ENCODE measurements around the gene ZNF414. TPM values are rescaled to one million over a fixed set of nuclear protein-coding genes. Genes with fewer than 3 reads are reported as not detected.
"Not testable (repeated sequence)": the region's sequence is repeated elsewhere in the genome, so short reads cannot be mapped to it uniquely, and the experiment has no call there.

Gene ZNF414, protein sequence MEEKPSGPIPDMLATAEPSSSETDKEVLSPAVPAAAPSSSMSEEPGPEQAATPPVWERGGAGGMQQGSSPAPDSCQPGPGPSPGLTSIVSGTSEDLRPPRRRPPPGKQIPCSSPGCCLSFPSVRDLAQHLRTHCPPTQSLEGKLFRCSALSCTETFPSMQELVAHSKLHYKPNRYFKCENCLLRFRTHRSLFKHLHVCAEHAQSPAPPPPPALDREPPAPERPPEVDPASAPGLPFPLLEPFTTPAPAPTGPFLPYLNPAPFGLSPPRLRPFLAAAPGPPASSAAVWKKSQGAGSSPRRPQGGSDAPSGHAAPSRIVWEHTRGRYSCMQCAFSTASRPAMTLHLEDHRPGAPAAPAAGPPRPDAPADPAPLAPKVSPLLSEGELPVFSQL
- 22.2 TPM for polyA plus RNA-seq

DNA sequence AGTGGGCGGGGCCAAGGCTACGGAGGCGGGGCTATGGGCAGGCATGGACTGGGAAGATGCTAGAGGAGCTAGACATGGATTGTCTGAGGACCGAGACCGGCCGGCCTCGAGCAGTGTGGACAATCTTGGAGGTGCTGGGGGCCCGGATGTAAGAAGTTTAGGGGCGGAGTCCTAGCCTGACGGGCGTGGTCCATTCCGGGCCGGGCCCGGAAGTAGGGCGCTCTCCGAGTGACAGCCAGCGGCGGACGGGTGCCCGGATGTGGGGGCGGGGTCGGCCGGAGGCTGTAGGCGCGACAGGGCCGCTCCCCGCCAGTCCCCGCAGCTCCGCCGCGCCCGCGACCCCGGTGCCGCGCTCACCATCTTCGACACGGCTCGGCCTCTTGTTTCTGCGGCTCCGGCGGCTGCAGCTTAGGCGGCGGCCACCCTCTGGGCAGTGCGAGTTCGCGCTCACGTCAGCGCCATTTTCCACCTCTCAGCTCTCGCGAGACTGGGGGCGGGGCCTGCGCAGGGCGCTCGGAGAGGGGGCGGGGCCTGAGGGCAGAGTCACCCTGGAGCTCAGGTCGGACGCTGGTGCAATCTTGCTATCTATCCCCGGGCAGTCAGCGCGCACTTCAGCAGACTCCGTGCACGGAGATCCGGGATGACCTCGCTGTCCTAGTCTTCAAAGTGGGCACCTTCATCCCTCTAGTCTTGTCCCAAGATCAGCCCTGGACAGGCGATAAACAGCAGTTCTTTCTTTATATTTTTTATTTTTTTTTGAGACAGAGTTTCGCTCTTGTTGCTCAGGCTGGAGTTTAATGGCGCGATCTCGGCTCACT, at the start of gene ZNF414:
Gene ZNF414 (minus strand): TSS at position 481 of the 818 bp plus-strand sequence. CDS start 121 bp downstream, at position 360.
- no peaks in the 10 kb centered on the region for H3K27me3 Mint-ChIP-seq

DNA sequence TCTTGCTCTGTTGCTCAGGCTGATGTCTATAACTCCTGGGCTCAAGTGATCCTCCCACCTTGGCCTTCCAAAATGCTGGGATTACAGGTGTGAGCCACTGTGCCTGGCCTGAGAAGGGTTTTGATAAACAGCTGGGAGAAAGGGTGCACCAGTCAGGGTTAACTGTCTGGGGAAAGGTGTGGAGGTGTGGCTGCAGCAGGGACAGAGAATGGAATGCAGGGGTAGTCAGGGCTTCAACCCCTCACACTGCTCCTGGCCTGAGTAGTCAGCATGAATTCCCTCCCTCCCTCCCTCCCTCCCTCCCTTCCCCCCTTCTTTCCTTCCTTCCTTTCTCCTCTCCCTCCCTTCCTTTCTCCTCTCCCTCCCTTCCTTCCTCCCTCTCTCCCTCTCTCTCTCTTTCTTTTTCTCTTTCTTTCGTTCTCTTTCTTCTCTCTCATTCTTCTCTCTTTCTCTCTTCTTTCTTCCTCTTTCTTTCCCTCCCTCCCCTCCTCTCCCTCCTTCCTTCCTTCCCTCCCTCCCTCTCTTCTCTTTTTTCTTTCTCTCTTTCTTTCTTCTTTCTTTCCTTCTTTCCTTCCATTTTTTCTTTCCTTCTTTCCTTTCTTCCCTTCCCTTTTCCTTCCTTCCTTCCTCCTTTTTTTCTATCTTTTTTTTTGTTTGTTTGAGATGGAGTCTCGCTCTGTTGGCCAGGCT, 47.3 kb upstream of the ZNF414 start:
- Mint-ChIP-seq H3K27me3 (no peaks in the 10 kb centered on the region), H3K27ac (no peak overlapping the region), H3K9me3 (no peaks in the 10 kb centered on the region), H3K4me1 (peaks cover 5 to 16% (median 8%) of the 10 kb centered on the region in 3 donors), H3K36me3 (no peaks in the 10 kb centered on the region), H3K4me3 (no peak overlapping the region)

More for the DNA sequence above, at the start of gene ZNF414:
- peaks cover 9 to 24% (median 17%) of the 10 kb centered on the region in 3 donors for H3K4me1 Mint-ChIP-seq
- H3K27ac Mint-ChIP-seq, result peak within 1 kb of the TSS; percentile 84 to 98 (median 98)
- peak within 1 kb of the TSS; percentile 92 to 99 (median 95) for H3K4me3 Mint-ChIP-seq
- no peaks in the 10 kb centered on the region for H3K9me3 Mint-ChIP-seq
- peaks cover 3% of the 10 kb centered on the region for H3K36me3 Mint-ChIP-seq

DNA sequence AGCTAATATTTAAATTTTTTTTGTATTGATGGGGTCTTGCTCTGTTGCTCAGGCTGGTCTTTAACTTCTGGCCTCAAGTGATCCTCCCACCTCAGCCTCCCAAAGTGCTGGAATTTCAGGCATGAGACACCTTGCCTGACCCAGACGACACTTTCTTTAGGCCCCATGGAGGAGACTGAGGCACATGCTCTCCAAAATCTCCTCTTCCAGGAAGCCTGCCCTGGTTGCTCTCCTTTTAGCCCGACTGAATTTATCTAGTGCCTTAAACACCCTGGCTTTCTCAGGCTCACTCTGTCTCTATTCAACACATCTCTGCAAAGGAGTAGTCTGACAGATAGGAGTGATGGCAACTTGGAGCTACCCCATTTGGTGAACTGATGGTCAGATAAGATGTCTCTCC, 44.4 kb upstream of the ZNF414 start:
- H3K27ac Mint-ChIP-seq, result peak overlapping the region in 2 of 3 donors; percentile 62 to 82
- peaks cover 4 to 9% (median 8%) of the 10 kb centered on the region in 3 donors for H3K4me1 Mint-ChIP-seq
- H3K27me3 Mint-ChIP-seq, result no peaks in the 10 kb centered on the region
- H3K4me3 Mint-ChIP-seq, result peak overlapping the region in 1 of 4 donors; percentile 28
- H3K36me3 Mint-ChIP-seq, result peaks cover 4% of the 10 kb centered on the region
- H3K9me3 Mint-ChIP-seq, result no peaks in the 10 kb centered on the region

DNA sequence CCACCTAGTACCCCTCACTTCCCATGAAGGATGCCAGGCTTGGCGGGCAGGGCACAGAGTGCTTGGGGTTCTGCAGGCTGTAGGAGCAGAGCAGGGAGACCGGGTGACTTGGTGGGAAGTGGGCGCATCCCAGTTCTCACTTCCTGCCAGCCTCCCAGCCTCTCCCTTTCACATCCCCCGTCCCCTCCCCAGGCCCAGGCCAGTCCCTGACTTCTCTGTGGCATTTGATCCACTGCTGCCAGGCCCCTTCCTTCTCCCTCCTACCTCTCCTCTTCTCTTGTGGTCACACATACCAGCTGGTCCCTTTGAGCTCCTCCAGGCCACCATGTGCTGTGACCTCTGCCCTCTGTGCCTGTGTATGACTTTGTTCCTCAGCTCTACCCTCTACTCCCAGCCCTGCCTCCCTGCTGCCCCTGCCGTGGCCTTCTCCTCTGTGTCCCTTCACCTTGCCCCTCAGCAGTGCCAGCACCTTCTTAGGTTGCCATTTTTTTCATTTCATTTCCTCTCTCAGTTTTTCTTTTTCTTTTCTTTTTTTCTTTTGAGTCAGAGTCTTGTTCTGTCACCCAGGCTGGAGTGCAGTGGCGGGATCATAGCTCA, 43.8 kb upstream of the ZNF414 start:
- Mint-ChIP-seq H3K27ac (peak overlapping the region in 1 of 3 donors; percentile 9), H3K27me3 (no peaks in the 10 kb centered on the region), H3K9me3 (no peaks in the 10 kb centered on the region), H3K4me3 (no peak overlapping the region), H3K4me1 (peaks cover 4 to 9% (median 6%) of the 10 kb centered on the region in 3 donors), H3K36me3 (peaks cover 4% of the 10 kb centered on the region)

DNA sequence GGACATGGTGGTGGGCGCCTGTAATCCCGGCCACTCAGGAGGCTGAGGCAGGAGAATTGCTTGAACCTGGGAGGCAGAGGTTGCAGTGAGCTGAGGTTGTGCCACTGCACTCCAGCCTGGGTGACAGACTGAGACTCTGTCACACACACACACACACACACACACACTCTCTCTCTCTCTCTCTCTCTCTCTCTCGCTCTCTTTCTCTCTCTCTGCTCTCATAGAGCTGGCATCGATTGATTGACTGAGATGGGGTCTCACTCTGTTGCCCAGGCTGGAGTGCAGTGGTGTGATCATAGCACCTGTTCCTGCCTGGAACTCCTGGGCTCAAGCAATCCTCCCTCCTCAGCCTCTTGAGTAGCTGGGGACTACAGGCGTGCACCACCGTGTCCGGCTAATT, 39.8 kb upstream of the ZNF414 start:
- H3K9me3 Mint-ChIP-seq, H3K36me3 Mint-ChIP-seq, H3K4me1 Mint-ChIP-seq, H3K27ac Mint-ChIP-seq, H3K27me3 Mint-ChIP-seq, H3K4me3 Mint-ChIP-seq: not testable (repeated sequence)

DNA sequence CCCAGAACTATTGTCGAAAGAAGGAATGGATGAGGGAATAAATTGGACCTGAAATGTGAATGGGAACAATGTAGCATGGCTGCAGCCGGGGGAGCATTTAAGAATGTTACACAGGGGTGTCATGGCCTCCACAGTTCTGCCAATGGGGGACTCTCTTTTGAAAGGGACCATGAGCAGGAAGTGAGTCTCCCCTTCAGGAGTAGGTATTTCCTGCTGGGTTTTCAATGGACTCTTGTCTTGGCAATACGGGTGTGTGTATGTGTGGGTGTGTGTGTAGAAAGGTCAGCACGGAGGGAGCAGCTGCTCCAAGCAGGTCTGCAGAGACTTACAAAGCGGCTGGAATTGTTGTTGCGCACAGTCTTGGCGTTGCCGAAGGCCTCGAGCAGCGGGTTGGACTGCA, 38.8 kb upstream of the ZNF414 start:
- no peaks in the 10 kb centered on the region for H3K9me3 Mint-ChIP-seq
- H3K4me1 Mint-ChIP-seq, result peaks cover 0 to 4% (median 2%) of the 10 kb centered on the region in 3 donors
- no peak overlapping the region for H3K4me3 Mint-ChIP-seq
- H3K36me3 Mint-ChIP-seq, result peaks cover 7% of the 10 kb centered on the region
- H3K27ac Mint-ChIP-seq, result peak overlapping the region in 1 of 3 donors; percentile 59
- H3K27me3 Mint-ChIP-seq, result no peaks in the 10 kb centered on the region

DNA sequence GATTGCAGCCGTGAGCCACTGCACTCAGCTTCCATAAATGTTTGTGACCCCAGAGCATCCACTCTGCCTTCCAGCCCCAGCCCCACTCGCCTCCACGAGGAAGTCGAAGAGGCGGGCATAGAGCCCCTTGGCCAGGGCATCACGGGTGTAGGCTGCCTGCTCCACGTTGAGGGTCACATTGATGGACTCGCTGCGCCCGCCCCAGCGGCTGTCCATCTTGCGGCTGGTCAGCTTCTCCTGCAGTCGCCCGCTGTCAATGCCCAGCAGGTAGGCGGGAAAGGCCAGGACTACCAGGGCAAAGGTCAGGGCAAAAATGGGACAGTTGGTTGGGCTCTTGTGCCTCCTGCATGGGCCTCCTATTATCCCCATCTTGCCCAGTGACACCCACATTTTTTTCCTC, 36.1 kb upstream of the ZNF414 start:
- H3K36me3 Mint-ChIP-seq, result peaks cover 12% of the 10 kb centered on the region
- H3K27me3 Mint-ChIP-seq, result no peaks in the 10 kb centered on the region
- H3K4me3 Mint-ChIP-seq, result no peak overlapping the region
- H3K4me1 Mint-ChIP-seq, result peaks cover 0 to 4% (median 4%) of the 10 kb centered on the region in 3 donors
- no peak overlapping the region for H3K27ac Mint-ChIP-seq
- H3K9me3 Mint-ChIP-seq, result no peaks in the 10 kb centered on the region

DNA sequence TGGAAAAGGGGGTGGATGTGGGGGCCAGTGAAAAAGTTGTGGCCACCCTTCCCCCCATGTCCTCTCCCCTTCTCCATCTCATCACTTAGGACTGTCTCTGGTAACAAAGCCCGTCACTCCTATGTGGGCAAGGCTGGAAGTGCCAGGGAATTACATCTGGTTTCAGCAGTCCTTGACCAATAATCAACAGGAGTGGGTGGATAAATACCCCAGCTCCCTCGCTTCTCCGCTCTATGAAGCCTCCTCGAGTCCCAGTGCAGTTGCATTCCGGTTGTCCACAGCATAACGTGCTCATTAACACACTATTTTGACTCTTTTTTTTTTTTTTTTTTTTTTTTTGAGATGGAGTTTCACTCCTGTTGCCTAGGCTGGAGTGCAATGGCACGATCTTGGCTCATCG, 31.8 kb upstream of the ZNF414 start:
- Mint-ChIP-seq H3K4me3 (no peak overlapping the region), H3K27me3 (no peaks in the 10 kb centered on the region), H3K36me3 (peaks cover 6% of the 10 kb centered on the region), H3K9me3 (no peaks in the 10 kb centered on the region), H3K27ac (no peak overlapping the region), H3K4me1 (peaks cover 0 to 6% (median 0%) of the 10 kb centered on the region in 3 donors)

DNA sequence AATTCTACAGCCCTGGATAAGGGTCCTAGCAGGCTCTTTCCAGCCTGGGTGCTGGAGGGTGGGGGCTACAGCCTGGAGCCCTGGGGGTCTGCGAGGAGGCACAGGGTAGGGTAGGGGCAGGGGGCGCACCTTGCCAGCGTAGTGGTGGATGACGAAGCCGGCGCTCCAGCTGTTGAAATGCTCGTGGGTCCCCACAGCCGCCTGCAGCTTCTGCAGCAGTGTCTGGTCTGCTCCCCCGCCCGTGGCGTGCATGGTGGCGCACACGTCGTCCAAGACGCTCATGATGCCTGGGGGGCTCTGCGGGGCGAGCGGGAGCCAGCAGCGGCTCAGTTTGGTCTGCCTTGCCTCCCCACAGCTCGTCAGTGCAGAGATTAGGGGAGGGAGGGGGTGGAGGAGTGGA, 30.2 kb upstream of the ZNF414 start:
- Mint-ChIP-seq H3K4me3 (no peak overlapping the region), H3K4me1 (peaks cover 0 to 6% (median 0%) of the 10 kb centered on the region in 3 donors), H3K27me3 (no peaks in the 10 kb centered on the region), H3K9me3 (no peaks in the 10 kb centered on the region), H3K27ac (no peak overlapping the region), H3K36me3 (peaks cover 4% of the 10 kb centered on the region)

DNA sequence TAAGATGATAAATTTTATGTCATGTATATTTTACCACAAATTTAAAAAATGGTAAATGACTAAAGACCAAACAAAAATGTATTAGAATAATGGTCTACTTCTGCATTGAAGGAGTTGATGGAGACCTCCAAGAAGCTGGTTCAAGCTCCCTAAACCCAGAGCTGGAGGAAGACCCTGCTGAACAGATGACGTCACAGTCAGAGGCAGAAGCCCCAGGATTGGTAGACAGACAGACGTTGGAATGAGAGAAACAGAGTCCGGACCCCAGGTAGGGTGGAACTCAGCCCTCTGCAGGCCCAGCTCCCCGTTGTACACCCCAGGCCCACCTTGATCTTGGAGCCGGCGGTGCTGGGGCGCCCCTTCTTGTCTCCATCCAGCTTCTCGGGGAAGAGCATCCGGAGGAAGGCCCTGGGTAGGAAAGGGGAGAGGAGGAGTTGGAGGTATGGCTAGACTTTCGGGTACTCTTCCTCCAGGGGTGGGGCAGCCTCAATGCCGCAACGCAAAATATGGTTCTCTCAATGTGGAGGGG, 25.7 kb upstream of the ZNF414 start:
- Mint-ChIP-seq H3K4me3 (no peak overlapping the region), H3K27ac (no peak overlapping the region), H3K27me3 (no peaks in the 10 kb centered on the region), H3K4me1 (peaks cover 0 to 2% (median 0%) of the 10 kb centered on the region in 3 donors), H3K9me3 (no peaks in the 10 kb centered on the region), H3K36me3 (peaks cover 11% of the 10 kb centered on the region)

DNA sequence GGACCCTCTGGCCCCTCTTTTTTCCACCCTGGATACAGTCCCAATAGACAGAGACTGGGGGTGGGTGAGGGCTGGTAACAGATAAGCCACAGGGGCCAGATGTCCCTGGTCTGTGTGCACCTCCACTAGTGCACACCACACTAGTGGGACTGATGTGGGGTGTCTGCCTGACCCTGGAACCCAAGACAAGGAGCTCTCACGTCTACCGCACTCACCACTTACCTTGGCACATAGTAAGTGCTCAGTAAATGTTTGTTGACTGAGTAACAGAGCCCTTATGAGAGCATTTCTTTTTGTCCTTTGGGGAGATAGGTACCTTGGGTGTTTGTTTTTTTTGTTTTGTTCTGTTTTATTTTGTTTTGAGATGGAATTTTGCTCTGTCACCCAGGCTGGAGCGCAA, 23.1 kb upstream of the ZNF414 start:
- Mint-ChIP-seq H3K9me3 (no peaks in the 10 kb centered on the region), H3K36me3 (peaks cover 14% of the 10 kb centered on the region), H3K27ac (no peak overlapping the region), H3K4me3 (no peak overlapping the region), H3K27me3 (no peaks in the 10 kb centered on the region), H3K4me1 (peaks cover 0 to 2% (median 0%) of the 10 kb centered on the region in 3 donors)

DNA sequence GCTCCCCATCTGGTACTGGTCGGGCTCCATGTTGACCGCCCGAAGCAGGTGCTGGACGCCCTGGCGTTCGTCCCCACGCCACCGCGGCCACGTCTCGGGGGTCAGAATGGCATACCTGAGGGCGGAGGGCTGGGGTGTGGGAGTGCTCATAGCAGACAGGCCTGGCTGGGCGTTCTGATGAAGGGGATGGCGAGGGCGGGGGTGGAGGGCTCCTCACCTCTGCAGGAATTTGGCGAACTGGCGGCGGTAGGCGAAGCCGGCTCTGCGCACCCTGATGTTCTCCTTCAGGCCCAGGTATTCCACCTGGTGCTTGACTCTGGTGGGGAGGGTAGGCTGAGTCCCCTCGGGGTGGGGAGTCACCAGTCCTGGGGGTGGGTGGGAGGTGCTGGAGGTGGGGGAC, 22.3 kb upstream of the ZNF414 start:
- Mint-ChIP-seq H3K27me3 (no peaks in the 10 kb centered on the region), H3K9me3 (no peaks in the 10 kb centered on the region), H3K4me1 (no peaks in the 10 kb centered on the region), H3K36me3 (peaks cover 16% of the 10 kb centered on the region), H3K27ac (no peak overlapping the region), H3K4me3 (no peak overlapping the region)

DNA sequence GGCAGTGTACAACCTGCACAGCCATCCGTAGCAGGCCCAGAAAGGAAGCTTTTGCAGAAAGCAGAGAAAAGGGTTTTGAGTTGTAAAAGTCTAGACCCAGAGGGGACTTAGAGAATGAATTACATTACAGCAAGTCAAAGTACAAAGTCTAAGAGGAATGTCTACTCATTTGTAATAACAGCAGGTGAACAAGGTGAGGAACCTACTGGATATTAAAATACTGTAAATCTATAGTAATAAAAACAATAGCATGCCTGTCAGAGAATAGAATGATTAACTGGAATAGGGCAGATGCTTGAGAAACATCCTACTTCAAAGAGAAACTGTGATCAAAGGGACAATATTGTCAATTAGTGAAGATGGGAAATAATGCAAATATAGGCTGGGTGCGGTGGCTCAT, 18.3 kb upstream of the ZNF414 start:
- no peak overlapping the region for H3K4me3 Mint-ChIP-seq
- no peaks in the 10 kb centered on the region for H3K9me3 Mint-ChIP-seq
- peak overlapping the region in 1 of 3 donors; percentile 65 for H3K27ac Mint-ChIP-seq
- H3K27me3 Mint-ChIP-seq, result no peaks in the 10 kb centered on the region
- peaks cover 0 to 2% (median 0%) of the 10 kb centered on the region in 3 donors for H3K4me1 Mint-ChIP-seq
- peaks cover 17% of the 10 kb centered on the region for H3K36me3 Mint-ChIP-seq

DNA sequence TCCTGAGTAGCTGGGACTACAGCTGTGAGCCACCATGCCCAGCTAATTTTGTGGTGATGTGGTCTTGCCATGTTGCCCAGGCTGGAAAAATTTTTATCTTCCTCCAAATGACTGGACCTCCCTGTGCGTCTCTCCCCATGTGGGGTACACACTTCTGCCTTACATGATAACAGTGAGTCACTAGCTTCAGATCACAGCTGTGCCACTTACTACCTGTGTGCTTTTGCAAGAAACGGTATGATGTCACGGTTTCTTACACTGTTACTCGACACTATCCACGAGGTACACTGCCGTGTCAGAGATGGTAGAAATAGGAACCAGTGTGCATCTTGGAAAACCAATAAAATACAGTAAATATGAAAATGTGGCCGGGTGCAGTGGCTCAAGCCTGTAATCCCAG, 17.5 kb upstream of the ZNF414 start:
- H3K9me3 Mint-ChIP-seq, result no peaks in the 10 kb centered on the region
- H3K27me3 Mint-ChIP-seq, result no peaks in the 10 kb centered on the region
- peaks cover 16% of the 10 kb centered on the region for H3K36me3 Mint-ChIP-seq
- no peak overlapping the region for H3K4me3 Mint-ChIP-seq
- H3K27ac Mint-ChIP-seq, result no peak overlapping the region
- peaks cover 0 to 2% (median 0%) of the 10 kb centered on the region in 3 donors for H3K4me1 Mint-ChIP-seq

Data from IgD-negative memory B cell (primary cell).